GM12872 (cell line): ENCODE data around the gene SMAD4.

ENCODE experiments used
- CTCF ChIP-seq: IDR thresholded peaks from 3 replicates; pipeline ENCODE4 v1.5.1; 2011; ENCODE audit warnings: low read depth, mild to moderate bottlenecking, low read length, moderate library complexity; ENCODE audit not compliant: insufficient read depth

The SMAD4 gene

DNA sequence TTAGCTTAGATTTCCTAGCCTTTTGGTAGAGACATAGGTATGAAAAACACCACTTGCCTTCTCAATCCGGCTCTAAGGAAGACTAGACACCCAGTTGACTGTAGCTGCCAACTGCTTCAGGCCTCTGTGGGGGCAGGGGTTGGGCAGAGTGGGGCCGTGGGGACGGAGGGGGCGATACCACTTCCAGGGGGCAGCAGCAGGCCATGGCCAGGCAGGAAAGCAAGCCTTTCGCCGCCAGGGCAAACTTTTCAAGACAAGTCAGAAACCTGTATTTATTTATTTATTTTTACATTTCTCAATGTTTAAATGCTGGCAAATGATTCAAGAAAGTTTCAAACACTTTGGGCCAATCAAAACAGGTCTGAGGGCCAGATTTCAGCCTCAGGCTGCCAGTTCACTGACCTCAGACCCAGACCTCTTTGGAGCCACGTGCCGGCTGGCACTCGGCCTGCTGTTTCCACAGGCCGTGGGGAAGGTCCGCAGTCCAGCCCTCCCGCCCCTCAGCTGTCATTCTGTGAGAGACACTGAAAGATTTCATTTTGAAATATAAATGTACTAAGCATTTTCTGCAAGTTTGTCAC, 103.7 kb downstream of the SMAD4 start:
- no peak for TF ChIP-seq CTCF
